Measurements from ENCODE around the gene AEBP1. TPM values are rescaled to one million over a fixed set of nuclear protein-coding genes. Genes with fewer than 3 reads are reported as not detected.
"Not testable (repeated sequence)": the region's sequence is repeated elsewhere in the genome, so short reads cannot be mapped to it uniquely, and the experiment has no call there.

AEBP1 gene
- total RNA-seq, 2 experiments from 2014 or later, result 0.30 to 0.38 TPM

- ChIA-PET CTCF (no interaction called here), POLR2A (interaction anchor here (1.2 kb wide), 1 partner anchor 11 kb away, joined by 3 read pairs; no protein-coding TSS in a partner anchor)
- Mint-ChIP-seq H3K9me3 (no peaks in the 10 kb centered on the region), H3K27me3 (no peaks in the 10 kb centered on the region), H3K27ac (no peak overlapping the region), H3K4me3 (no peak overlapping the region), H3K36me3 (ENCODE audit: low read depth) (peaks cover 32% of the 10 kb centered on the region), H3K4me1 (peaks cover 18% of the 10 kb centered on the region)
- no peak for DNase-seq
Observed at GRCh38 chr7:44116087-44116788, 12.1 kb downstream of the AEBP1 start.

- DNase-seq, result no peak
- no peaks in the 10 kb centered on the region for H3K27me3 Mint-ChIP-seq
- no peak overlapping the region for H3K27ac Mint-ChIP-seq
- H3K4me1 Mint-ChIP-seq, result peaks cover 25% of the 10 kb centered on the region
- H3K36me3 Mint-ChIP-seq (ENCODE audit: low read depth), result peaks cover 37% of the 10 kb centered on the region
- no peak overlapping the region for H3K4me3 Mint-ChIP-seq
- CTCF ChIA-PET, result no interaction called here
- H3K9me3 Mint-ChIP-seq, result no peaks in the 10 kb centered on the region
- POLR2A ChIA-PET, result interaction anchor here (1.2 kb wide), 1 partner anchor 12 kb away, joined by 3 read pairs; no protein-coding TSS in a partner anchor
Observed at GRCh38 chr7:44116789-44117666, 12.9 kb downstream of the AEBP1 start.

- no peak for DNase-seq
- POLR2A ChIA-PET, result no interaction called here
- CTCF ChIA-PET, result no interaction called here
- H3K4me1 Mint-ChIP-seq, result peaks cover 34% of the 10 kb centered on the region
- no peaks in the 10 kb centered on the region for H3K27me3 Mint-ChIP-seq
- no peak overlapping the region for H3K4me3 Mint-ChIP-seq
- no peak overlapping the region for H3K27ac Mint-ChIP-seq
- no peaks in the 10 kb centered on the region for H3K9me3 Mint-ChIP-seq
- peaks cover 37% of the 10 kb centered on the region for H3K36me3 Mint-ChIP-seq (ENCODE audit: low read depth)
Observed at GRCh38 chr7:44117801-44118429, 13.8 kb downstream of the AEBP1 start.

- H3K27me3 Mint-ChIP-seq, result no peaks in the 10 kb centered on the region
- ChIA-PET POLR2A (no interaction called here), CTCF (no interaction called here)
- no peak overlapping the region for H3K4me3 Mint-ChIP-seq
- H3K9me3 Mint-ChIP-seq, result no peaks in the 10 kb centered on the region
- H3K36me3 Mint-ChIP-seq (ENCODE audit: low read depth), result peaks cover 33% of the 10 kb centered on the region
- H3K27ac Mint-ChIP-seq, result no peak overlapping the region
- peaks cover 37% of the 10 kb centered on the region for H3K4me1 Mint-ChIP-seq
- DNase-seq, result no peak
Observed at GRCh38 chr7:44119829-44120380, 15.8 kb downstream of the AEBP1 start.

- no peak overlapping the region for H3K4me3 Mint-ChIP-seq
- peaks cover 37% of the 10 kb centered on the region for H3K4me1 Mint-ChIP-seq
- no peaks in the 10 kb centered on the region for H3K27me3 Mint-ChIP-seq
- CTCF ChIA-PET, result no interaction called here
- no peak for DNase-seq
- H3K27ac Mint-ChIP-seq, result no peak overlapping the region
- POLR2A ChIA-PET, result no interaction called here
- no peaks in the 10 kb centered on the region for H3K9me3 Mint-ChIP-seq
- peaks cover 33% of the 10 kb centered on the region for H3K36me3 Mint-ChIP-seq (ENCODE audit: low read depth)
Observed at GRCh38 chr7:44120395-44120794, 16.2 kb downstream of the AEBP1 start.

GRCh38 chr7:44121761-44122420 is 17.7 kb downstream of the AEBP1 start:
- Mint-ChIP-seq H3K27me3 (peaks cover 10% of the 10 kb centered on the region), H3K4me3 (no peak overlapping the region), H3K36me3 (ENCODE audit: low read depth) (peaks cover 31% of the 10 kb centered on the region), H3K27ac (no peak overlapping the region), H3K4me1 (peaks cover 37% of the 10 kb centered on the region), H3K9me3 (no peaks in the 10 kb centered on the region)
- no peak for DNase-seq
- CTCF ChIA-PET, result interaction anchor here (1.0 to 1.9 kb wide), 4 partner anchors 15 to 443 kb away, joined by 3 to 5 read pairs (median 4); partner anchors contain the start of gene YKT6
- POLR2A ChIA-PET, result interaction anchor here (0.8 to 1.6 kb wide), 7 partner anchors 9 to 209 kb away, joined by 3 to 8 read pairs (median 3); partner anchors contain the start of gene DBNL

- H3K27me3 Mint-ChIP-seq, result peaks cover 14% of the 10 kb centered on the region
- no peaks in the 10 kb centered on the region for H3K9me3 Mint-ChIP-seq
- H3K4me3 Mint-ChIP-seq, result peak overlapping the region; percentile 87
- peaks cover 31% of the 10 kb centered on the region for H3K36me3 Mint-ChIP-seq (ENCODE audit: low read depth)
- CTCF ChIA-PET, result interaction anchor here (1.0 to 1.9 kb wide), 7 partner anchors 7 to 443 kb away, joined by 3 to 5 read pairs (median 3); partner anchors contain the start of gene YKT6
- DNase-seq, result no peak
- peak overlapping the region; percentile 36 for H3K27ac Mint-ChIP-seq
- H3K4me1 Mint-ChIP-seq, result peaks cover 37% of the 10 kb centered on the region
- POLR2A ChIA-PET, result interaction anchor here (0.8 to 1.8 kb wide), 12 partner anchors 9 to 989 kb away, joined by 3 to 11 read pairs (median 3); partner anchors contain the start of genes DBNL, NUDCD3 and TBRG4
Observed at GRCh38 chr7:44122529-44122928, 18.4 kb downstream of the AEBP1 start.

- ChIA-PET CTCF (interaction anchor here (0.5 to 1.9 kb wide), 7 partner anchors 8 to 442 kb away, joined by 3 to 5 read pairs (median 3); partner anchors contain the start of gene YKT6), POLR2A (interaction anchor here (0.7 to 1.8 kb wide), 15 partner anchors 8 to 988 kb away, joined by 3 to 11 read pairs (median 3); partner anchors contain the start of genes DBNL, NUDCD3 and TBRG4)
- H3K4me1 Mint-ChIP-seq, result peaks cover 37% of the 10 kb centered on the region
- H3K9me3 Mint-ChIP-seq, result no peaks in the 10 kb centered on the region
- H3K36me3 Mint-ChIP-seq (ENCODE audit: low read depth), result peaks cover 25% of the 10 kb centered on the region
- peaks cover 14% of the 10 kb centered on the region for H3K27me3 Mint-ChIP-seq
- DNase-seq, result peak; percentile 98
- peak within 1 kb of the TSS; percentile 87 for H3K4me3 Mint-ChIP-seq
- peak within 1 kb of the TSS; percentile 72 for H3K27ac Mint-ChIP-seq
Observed at GRCh38 chr7:44123190-44124003, 19.3 kb downstream of the AEBP1 start, which contains the start of gene POLD2. Gene POLD2, minus strand, starts transcription at chr7:44123548. Its CDS starts 1,495 bp downstream, at chr7:44122053.

- Mint-ChIP-seq H3K9me3 (no peaks in the 10 kb centered on the region), H3K4me3 (peak overlapping the region; percentile 38), H3K4me1 (peaks cover 37% of the 10 kb centered on the region), H3K36me3 (ENCODE audit: low read depth) (peaks cover 19% of the 10 kb centered on the region), H3K27ac (no peak overlapping the region), H3K27me3 (peaks cover 14% of the 10 kb centered on the region)
- DNase-seq, result no peak
- POLR2A ChIA-PET, result interaction anchor here (1.0 kb wide), 1 partner anchor 44 kb away, joined by 4 read pairs; no protein-coding TSS in a partner anchor
- CTCF ChIA-PET, result interaction anchor here (0.7 kb wide), 1 partner anchor 13 kb away, joined by 3 read pairs; no protein-coding TSS in a partner anchor
Observed at GRCh38 chr7:44124822-44125202, 20.7 kb downstream of the AEBP1 start.

GRCh38 chr7:44126574-44126973 is 22.4 kb downstream of the AEBP1 start:
- DNase-seq; H3K27ac Mint-ChIP-seq; POLR2A ChIA-PET; H3K4me3 Mint-ChIP-seq; H3K9me3 Mint-ChIP-seq; H3K36me3 Mint-ChIP-seq (ENCODE audit: low read depth): not testable (repeated sequence)
- peaks cover 23% of the 10 kb centered on the region for H3K4me1 Mint-ChIP-seq
- peaks cover 14% of the 10 kb centered on the region for H3K27me3 Mint-ChIP-seq
- CTCF ChIA-PET, result interaction anchor here (0.6 kb wide), 1 partner anchor 351 kb away, joined by 6 read pairs; no protein-coding TSS in a partner anchor

- no peaks in the 10 kb centered on the region for H3K36me3 Mint-ChIP-seq (ENCODE audit: low read depth)
- no peak for DNase-seq
- H3K27me3 Mint-ChIP-seq, result peaks cover 14% of the 10 kb centered on the region
- peaks cover 18% of the 10 kb centered on the region for H3K4me1 Mint-ChIP-seq
- POLR2A ChIA-PET, result no interaction called here
- CTCF ChIA-PET, result interaction anchor here (0.6 kb wide), 1 partner anchor 351 kb away, joined by 6 read pairs; no protein-coding TSS in a partner anchor
- H3K9me3 Mint-ChIP-seq, result no peaks in the 10 kb centered on the region
- H3K27ac Mint-ChIP-seq, result no peak overlapping the region
- no peak overlapping the region for H3K4me3 Mint-ChIP-seq
Observed at GRCh38 chr7:44127161-44127560, 23.0 kb downstream of the AEBP1 start.

Measured in activated CD4-positive, alpha-beta memory T cell treated with anti-CD3 and anti-CD28 coated beads, Interleukin-2, amount 10 ng/mL, durations not matched to agents 7 days and 5 days (primary cell).